ENCODE results near the gene BPIFB1.

DNA sequence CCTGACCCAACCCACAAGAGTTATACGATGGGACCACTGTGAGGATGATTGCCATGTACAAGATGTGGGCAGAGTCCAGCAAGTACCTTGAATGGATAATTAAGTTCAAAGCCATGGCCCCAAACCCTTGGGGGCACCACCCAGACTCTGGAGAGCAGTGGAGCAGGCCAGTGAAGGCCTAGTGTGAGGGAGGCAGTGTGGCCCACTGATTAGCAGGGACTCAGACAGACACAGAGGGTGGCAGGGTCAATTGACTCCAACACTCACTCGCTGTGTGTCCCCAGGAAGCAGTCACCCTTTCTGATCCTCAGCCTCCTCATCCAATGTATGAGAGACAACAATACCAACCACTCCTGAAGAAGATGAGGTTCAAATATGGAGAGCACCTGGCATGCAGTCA, 49.0 kb upstream of the BPIFB1 start:
- TF ChIP-seq, protein P1, sequence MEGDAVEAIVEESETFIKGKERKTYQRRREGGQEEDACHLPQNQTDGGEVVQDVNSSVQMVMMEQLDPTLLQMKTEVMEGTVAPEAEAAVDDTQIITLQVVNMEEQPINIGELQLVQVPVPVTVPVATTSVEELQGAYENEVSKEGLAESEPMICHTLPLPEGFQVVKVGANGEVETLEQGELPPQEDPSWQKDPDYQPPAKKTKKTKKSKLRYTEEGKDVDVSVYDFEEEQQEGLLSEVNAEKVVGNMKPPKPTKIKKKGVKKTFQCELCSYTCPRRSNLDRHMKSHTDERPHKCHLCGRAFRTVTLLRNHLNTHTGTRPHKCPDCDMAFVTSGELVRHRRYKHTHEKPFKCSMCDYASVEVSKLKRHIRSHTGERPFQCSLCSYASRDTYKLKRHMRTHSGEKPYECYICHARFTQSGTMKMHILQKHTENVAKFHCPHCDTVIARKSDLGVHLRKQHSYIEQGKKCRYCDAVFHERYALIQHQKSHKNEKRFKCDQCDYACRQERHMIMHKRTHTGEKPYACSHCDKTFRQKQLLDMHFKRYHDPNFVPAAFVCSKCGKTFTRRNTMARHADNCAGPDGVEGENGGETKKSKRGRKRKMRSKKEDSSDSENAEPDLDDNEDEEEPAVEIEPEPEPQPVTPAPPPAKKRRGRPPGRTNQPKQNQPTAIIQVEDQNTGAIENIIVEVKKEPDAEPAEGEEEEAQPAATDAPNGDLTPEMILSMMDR (IDR thresholded peaks at IDR 0.05 in 2 of 3, conservative IDR thresholded peaks at IDR 0.05 in 1 of 3; ENCODE audit: control insufficient read depth in 2 of 3, extremely low read depth in 1 of 3, insufficient read depth in 1 of 3, low read depth in 3 of 3, low read length in 3 of 3) = no peak
- TF ChIP-seq CREB1 (IDR thresholded peaks at IDR 0.05; ENCODE audit: low read depth) = no peak
